GM12891 (cell line): ENCODE results near the gene FEZF2.

Experiments
- POLR2A ChIP-seq: IDR thresholded peaks from 2 replicates; pipeline ENCODE4 v1.6.1; 2011; ENCODE audit warnings: low read depth, low read length, control low read depth
- POLR2AphosphoS5 ChIP-seq: IDR thresholded peaks from 2 replicates; pipeline ENCODE4 v1.6.1; 2011; ENCODE audit warnings: low read depth, low read length, control low read depth
- POU2F2 ChIP-seq: IDR thresholded peaks from 2 replicates; pipeline ENCODE4 v1.6.1; 2011; ENCODE audit warnings: low read depth, mild to moderate bottlenecking, control low read depth, low read length, moderate library complexity
- SPI1 ChIP-seq: IDR thresholded peaks from 2 replicates; pipeline ENCODE4 v1.6.1; 2011; ENCODE audit warnings: low read depth, low read length, control low read depth
- TAF1 ChIP-seq: IDR thresholded peaks from 2 replicates; pipeline ENCODE4 v1.6.1; 2011; ENCODE audit warnings: low read depth, low read length, control low read depth

DNA sequence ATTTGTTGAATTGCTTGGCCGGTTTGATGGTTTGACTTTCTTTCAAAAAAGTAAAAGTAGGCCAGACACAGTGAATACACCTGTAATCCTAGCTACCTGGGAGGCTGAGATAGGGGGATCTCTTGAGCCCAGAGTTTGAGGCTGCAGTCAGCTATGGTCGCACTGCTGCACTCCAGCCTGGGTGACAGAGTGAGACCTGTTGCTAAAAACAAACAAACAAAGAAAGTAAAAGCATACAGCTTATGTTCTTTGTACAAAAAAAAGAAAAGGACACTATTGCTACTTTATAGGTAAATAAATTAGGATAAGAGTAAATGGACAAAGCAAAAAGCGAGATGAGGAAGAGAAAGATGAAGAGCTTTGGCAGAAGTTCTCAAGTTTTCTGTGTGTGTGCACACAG, 13.9 kb upstream of the FEZF2 start:
- TF ChIP-seq POLR2AphosphoS5 (no peak), POLR2A (no peak), POU2F2 (no peak), TAF1 (no peak), SPI1 (no peak)
